HCT116 (cell line): Measurements from ENCODE around the gene CPEB3. TPM values are rescaled to one million over a fixed set of nuclear protein-coding genes. Genes with fewer than 3 reads are reported as not detected.

Experiments
- ATAC-seq: fragments of 200-7000 bp; cut with Tn5 transposase; 2 replicates; pipeline ENCODE4 v1.9.1; 2020; ENCODE audit warnings: mild to moderate bottlenecking, moderate library complexity
- BruUV-seq: library from RNA; stranded (reverse); fragments of 400-500 nt; replicated peaks from 2 replicates; lab custom pipeline; 2021; lab: Mats Ljungman, UMichigan
- CTCF ChIA-PET: fragments of 300-600 bp; sonication (Branson Sonifier 250); formaldehyde crosslinking; loops from one replicate; lab custom pipeline; 2021; ENCODE audit warnings: antibody characterized with exemption; lab: Charles Lee
- POLR2A ChIA-PET: fragments of 300-600, 350-600 bp; sonication (Branson Sonifier 250); formaldehyde crosslinking; loops from one replicate; lab custom pipeline; 2021; ENCODE audit warnings: antibody characterized with exemption; lab: Charles Lee
- RAD21 ChIA-PET, 2 experiments: fragments of 300-600 bp; sonication (Branson Sonifier 250); formaldehyde crosslinking; loops; one replicate each; lab custom pipeline; 2023; ENCODE audit warnings: low total read pairs in 2 of 2; ENCODE audit not compliant: uncharacterized antibody in 2 of 2, unreplicated experiment in 2 of 2, low non-redundant PET in 1 of 2; lab: Charles Lee
- DNase-seq: peaks from one replicate; pipeline ENCODE4 v3.0.0-alpha.2; 2010; ENCODE audit warnings: low read depth, low spot score
- H2AFZ ChIP-seq: fragments of 200-600 bp; shearing (Covaris generic), sonication (generic); 2 replicates; pipeline ENCODE4 v1.6.1; 2017; ENCODE audit warnings: low read depth, mixed run types, mixed read lengths, antibody characterized with exemption, low read length; ENCODE audit not compliant: poor library complexity, severe bottlenecking
- H3K27ac ChIP-seq: 2 replicates; pipeline ENCODE4 v1.5.1; 2012; ENCODE audit warnings: low read depth, low read length
- H3K27me3 ChIP-seq: fragments of 200-600 bp; sonication (generic); 2 replicates; pipeline ENCODE4 v1.6.1; 2016; ENCODE audit warnings: mixed run types, low read length, mixed read lengths; ENCODE audit not compliant: insufficient read depth
- H3K36me3 ChIP-seq, 2 experiments: fragments of 200-500 bp in 1 of 2; fragments of 200-600 bp in 1 of 2; sonication (Bioruptor generic) in 1 of 2; sonication (generic) in 1 of 2; 2 replicates each; pipeline versions ENCODE4 v1.5.1 to v1.6.1; 2014 to 2016; ENCODE audit warnings: low read length in 2 of 2, inconsistent platforms in 1 of 2, mixed read lengths in 1 of 2, mixed run types in 1 of 2; ENCODE audit not compliant: insufficient read depth in 2 of 2, control insufficient read depth in 1 of 2
- H3K4me1 ChIP-seq, 2 experiments: fragments of 200-600 bp in 1 of 2; sonication (generic) in 1 of 2; 2 replicates each; pipeline versions ENCODE4 v1.5.1 to v1.6.1; 2012 to 2017; ENCODE audit warnings: low read length in 2 of 2, inconsistent platforms in 1 of 2, mild to moderate bottlenecking in 1 of 2, mixed read lengths in 1 of 2, mixed run types in 1 of 2, moderate library complexity in 1 of 2; ENCODE audit not compliant: insufficient read depth in 2 of 2, control insufficient read depth in 1 of 2
- H3K4me2 ChIP-seq: fragments of 200-600 bp; sonication (generic); 2 replicates; pipeline ENCODE4 v1.6.1; 2017; ENCODE audit warnings: mixed run types, low read length, mixed read lengths
- H3K4me3 ChIP-seq, 2 experiments: fragments of 200-600 bp in 1 of 2; sonication (generic) in 1 of 2; replicated peaks in 1 of 2; 2 replicates each; pipeline ENCODE4 v1.5.1; 2011 to 2016; ENCODE audit warnings: low read length in 2 of 2, control low read depth in 1 of 2, low read depth in 1 of 2, mild to moderate bottlenecking in 1 of 2, mixed read lengths in 1 of 2, mixed run types in 1 of 2
- H3K79me2 ChIP-seq: fragments of 200-600 bp; sonication (generic); 2 replicates; pipeline ENCODE4 v1.6.1; 2017; ENCODE audit warnings: mild to moderate bottlenecking, mixed run types, low read length, moderate library complexity, mixed read lengths; ENCODE audit not compliant: insufficient read depth
- H3K9ac ChIP-seq: fragments of 200-600 bp; sonication (generic); 2 replicates; pipeline ENCODE4 v1.6.1; 2016; ENCODE audit warnings: low read length, mixed read lengths
- H3K9me2 ChIP-seq: fragments of 200-600 bp; sonication (generic), shearing (Covaris generic); 2 replicates; pipeline ENCODE4 v1.6.1; 2017; ENCODE audit warnings: mixed run types, mild to moderate bottlenecking, moderate library complexity; ENCODE audit not compliant: insufficient read depth
- H3K9me3 ChIP-seq, 2 experiments: fragments of 200-500 bp in 1 of 2; fragments of 200-600 bp in 1 of 2; sonication (Bioruptor generic) in 1 of 2; sonication (generic) in 1 of 2; 2 replicates each; pipeline ENCODE4 v1.6.1; 2014 to 2017; ENCODE audit warnings: low read length in 2 of 2, mixed read lengths in 2 of 2, inconsistent platforms in 1 of 2, low read depth in 1 of 2, mild to moderate bottlenecking in 1 of 2, mixed run types in 1 of 2, moderate library complexity in 1 of 2; ENCODE audit not compliant: control insufficient read depth in 1 of 2, insufficient read depth in 1 of 2
- H4K20me1 ChIP-seq: fragments of 200-600 bp; sonication (generic), shearing (Covaris generic); 2 replicates; pipeline ENCODE4 v1.6.1; 2017; ENCODE audit warnings: mixed run types, mild to moderate bottlenecking, moderate library complexity; ENCODE audit not compliant: insufficient read depth
- CBX3 ChIP-seq: IDR thresholded peaks from 2 replicates; pipeline ENCODE4 v1.6.1; 2012; ENCODE audit warnings: low read depth
- CEBPB ChIP-seq: IDR thresholded peaks from 2 replicates; pipeline ENCODE4 v1.6.1; 2012; ENCODE audit warnings: low read depth
- EGR1 ChIP-seq: IDR thresholded peaks from 2 replicates; pipeline ENCODE4 v1.6.1; 2012; ENCODE audit warnings: low read depth
- JUND ChIP-seq: IDR thresholded peaks from 2 replicates; pipeline ENCODE4 v1.6.1; 2012
- SP1 ChIP-seq: IDR thresholded peaks from 2 replicates; pipeline ENCODE4 v1.6.1; 2012; ENCODE audit warnings: low read depth
- SRF ChIP-seq: IDR thresholded peaks from 2 replicates; pipeline ENCODE4 v1.6.1; 2012; ENCODE audit warnings: low read depth
- TCF7L2 ChIP-seq: IDR thresholded peaks from 2 replicates; pipeline ENCODE4 v1.7.0; 2011; ENCODE audit warnings: borderline replicate concordance, inconsistent platforms; ENCODE audit not compliant: insufficient read depth, insufficient read length; ENCODE audit errors: extremely low read depth
- YY1 ChIP-seq: IDR thresholded peaks from 2 replicates; pipeline ENCODE4 v1.6.1; 2011; ENCODE audit warnings: low read length, low read depth, moderate library complexity, mild to moderate bottlenecking; ENCODE audit not compliant: insufficient replicate concordance; ENCODE audit errors: extremely low read depth
- intact Hi-C: fragments of 100-400 bp; cut with micrococcal nuclease; formaldehyde crosslinking; loops from 2 replicates; pipeline ENCODE4 v1.10.0; 2022
- total RNA-seq: library from RNA; stranded (reverse); gene quantifications from one replicate; pipeline ENCODE4 v1.2.1, GENCODE V29; 2021; ENCODE audit not compliant: unreplicated experiment
- TF ChIP-seq, protein P1 (sequence below), 3 experiments: fragments of 200-600 bp in 1 of 3; sonication (generic) in 1 of 3; IDR thresholded peaks in 2 of 3; conservative IDR thresholded peaks in 1 of 3; 2 replicates each; pipeline ENCODE4 v1.5.1; 2012 to 2017; ENCODE audit warnings: low read depth in 2 of 3, low read length in 2 of 3, antibody characterized with exemption in 1 of 3, borderline replicate concordance in 1 of 3, control low read depth in 1 of 3, mild to moderate bottlenecking in 1 of 3, mixed read lengths in 1 of 3, mixed run types in 1 of 3, moderate library complexity in 1 of 3; ENCODE audit not compliant: insufficient read depth in 1 of 3
- TF ChIP-seq, protein P2 (sequence below): IDR thresholded peaks from 2 replicates; pipeline ENCODE4 v1.6.1; 2011; ENCODE audit warnings: mild to moderate bottlenecking, low read length, moderate library complexity; ENCODE audit not compliant: insufficient replicate concordance; ENCODE audit errors: extremely low read depth
- TF ChIP-seq, protein P3 (sequence below): IDR thresholded peaks from 2 replicates; pipeline ENCODE4 v1.6.1; 2012; ENCODE audit warnings: low read depth

The CPEB3 gene
- total RNA-seq, 1 experiment from 2014 or later = 3.0 TPM

DNA sequence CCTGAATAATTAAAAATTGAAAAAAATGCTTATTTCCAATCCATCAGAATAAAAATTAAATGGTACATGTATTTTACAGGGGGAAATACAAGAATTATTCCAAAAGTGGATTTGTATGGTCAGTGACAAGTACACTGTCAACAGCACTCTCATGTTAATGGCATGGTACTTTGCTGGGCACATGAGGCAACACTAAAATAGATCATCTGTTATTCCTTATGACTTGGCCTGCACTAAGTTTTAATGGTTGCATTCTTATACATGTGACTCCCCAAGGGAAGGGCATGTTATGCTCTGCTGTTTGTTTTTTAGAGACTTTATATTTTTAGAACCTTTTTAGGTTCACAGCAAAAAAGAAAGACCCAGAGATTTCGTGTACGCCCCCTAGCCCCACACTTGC is 128.3 kb downstream of the CPEB3 start:
- ChIA-PET RAD21 (no interaction called here), POLR2A (no interaction called here), CTCF (no interaction called here)
- TF ChIP-seq EGR1 (no peak), CBX3 (no peak), SP1 (no peak), JUND (no peak), CEBPB (no peak), TCF7L2 (no peak), YY1 (no peak), SRF (no peak)
- TF ChIP-seq, protein P1, sequence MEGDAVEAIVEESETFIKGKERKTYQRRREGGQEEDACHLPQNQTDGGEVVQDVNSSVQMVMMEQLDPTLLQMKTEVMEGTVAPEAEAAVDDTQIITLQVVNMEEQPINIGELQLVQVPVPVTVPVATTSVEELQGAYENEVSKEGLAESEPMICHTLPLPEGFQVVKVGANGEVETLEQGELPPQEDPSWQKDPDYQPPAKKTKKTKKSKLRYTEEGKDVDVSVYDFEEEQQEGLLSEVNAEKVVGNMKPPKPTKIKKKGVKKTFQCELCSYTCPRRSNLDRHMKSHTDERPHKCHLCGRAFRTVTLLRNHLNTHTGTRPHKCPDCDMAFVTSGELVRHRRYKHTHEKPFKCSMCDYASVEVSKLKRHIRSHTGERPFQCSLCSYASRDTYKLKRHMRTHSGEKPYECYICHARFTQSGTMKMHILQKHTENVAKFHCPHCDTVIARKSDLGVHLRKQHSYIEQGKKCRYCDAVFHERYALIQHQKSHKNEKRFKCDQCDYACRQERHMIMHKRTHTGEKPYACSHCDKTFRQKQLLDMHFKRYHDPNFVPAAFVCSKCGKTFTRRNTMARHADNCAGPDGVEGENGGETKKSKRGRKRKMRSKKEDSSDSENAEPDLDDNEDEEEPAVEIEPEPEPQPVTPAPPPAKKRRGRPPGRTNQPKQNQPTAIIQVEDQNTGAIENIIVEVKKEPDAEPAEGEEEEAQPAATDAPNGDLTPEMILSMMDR (IDR thresholded peaks at IDR 0.05 in 2 of 3, conservative IDR thresholded peaks at IDR 0.05 in 1 of 3; ENCODE audit: borderline replicate concordance in 1 of 3, insufficient read depth in 1 of 3, low read depth in 2 of 3, low read length in 2 of 3) = no peak
- TF ChIP-seq, protein P2, sequence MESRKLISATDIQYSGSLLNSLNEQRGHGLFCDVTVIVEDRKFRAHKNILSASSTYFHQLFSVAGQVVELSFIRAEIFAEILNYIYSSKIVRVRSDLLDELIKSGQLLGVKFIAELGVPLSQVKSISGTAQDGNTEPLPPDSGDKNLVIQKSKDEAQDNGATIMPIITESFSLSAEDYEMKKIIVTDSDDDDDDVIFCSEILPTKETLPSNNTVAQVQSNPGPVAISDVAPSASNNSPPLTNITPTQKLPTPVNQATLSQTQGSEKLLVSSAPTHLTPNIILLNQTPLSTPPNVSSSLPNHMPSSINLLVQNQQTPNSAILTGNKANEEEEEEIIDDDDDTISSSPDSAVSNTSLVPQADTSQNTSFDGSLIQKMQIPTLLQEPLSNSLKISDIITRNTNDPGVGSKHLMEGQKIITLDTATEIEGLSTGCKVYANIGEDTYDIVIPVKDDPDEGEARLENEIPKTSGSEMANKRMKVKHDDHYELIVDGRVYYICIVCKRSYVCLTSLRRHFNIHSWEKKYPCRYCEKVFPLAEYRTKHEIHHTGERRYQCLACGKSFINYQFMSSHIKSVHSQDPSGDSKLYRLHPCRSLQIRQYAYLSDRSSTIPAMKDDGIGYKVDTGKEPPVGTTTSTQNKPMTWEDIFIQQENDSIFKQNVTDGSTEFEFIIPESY = no peak
- TF ChIP-seq, protein P3, sequence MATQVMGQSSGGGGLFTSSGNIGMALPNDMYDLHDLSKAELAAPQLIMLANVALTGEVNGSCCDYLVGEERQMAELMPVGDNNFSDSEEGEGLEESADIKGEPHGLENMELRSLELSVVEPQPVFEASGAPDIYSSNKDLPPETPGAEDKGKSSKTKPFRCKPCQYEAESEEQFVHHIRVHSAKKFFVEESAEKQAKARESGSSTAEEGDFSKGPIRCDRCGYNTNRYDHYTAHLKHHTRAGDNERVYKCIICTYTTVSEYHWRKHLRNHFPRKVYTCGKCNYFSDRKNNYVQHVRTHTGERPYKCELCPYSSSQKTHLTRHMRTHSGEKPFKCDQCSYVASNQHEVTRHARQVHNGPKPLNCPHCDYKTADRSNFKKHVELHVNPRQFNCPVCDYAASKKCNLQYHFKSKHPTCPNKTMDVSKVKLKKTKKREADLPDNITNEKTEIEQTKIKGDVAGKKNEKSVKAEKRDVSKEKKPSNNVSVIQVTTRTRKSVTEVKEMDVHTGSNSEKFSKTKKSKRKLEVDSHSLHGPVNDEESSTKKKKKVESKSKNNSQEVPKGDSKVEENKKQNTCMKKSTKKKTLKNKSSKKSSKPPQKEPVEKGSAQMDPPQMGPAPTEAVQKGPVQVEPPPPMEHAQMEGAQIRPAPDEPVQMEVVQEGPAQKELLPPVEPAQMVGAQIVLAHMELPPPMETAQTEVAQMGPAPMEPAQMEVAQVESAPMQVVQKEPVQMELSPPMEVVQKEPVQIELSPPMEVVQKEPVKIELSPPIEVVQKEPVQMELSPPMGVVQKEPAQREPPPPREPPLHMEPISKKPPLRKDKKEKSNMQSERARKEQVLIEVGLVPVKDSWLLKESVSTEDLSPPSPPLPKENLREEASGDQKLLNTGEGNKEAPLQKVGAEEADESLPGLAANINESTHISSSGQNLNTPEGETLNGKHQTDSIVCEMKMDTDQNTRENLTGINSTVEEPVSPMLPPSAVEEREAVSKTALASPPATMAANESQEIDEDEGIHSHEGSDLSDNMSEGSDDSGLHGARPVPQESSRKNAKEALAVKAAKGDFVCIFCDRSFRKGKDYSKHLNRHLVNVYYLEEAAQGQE = no peak
- no peak overlapping the region for H3K27ac ChIP-seq
- H3K9me2 ChIP-seq = no peaks in the 10 kb centered on the region
- H3K9ac ChIP-seq = no peak overlapping the region
- no peaks in the 10 kb centered on the region for H4K20me1 ChIP-seq
- no peaks in the 10 kb centered on the region; a peak in 1 of 4 replicates for H3K9me3 ChIP-seq
- intact Hi-C loops = no loop called here
- no peaks in the 10 kb centered on the region for H3K79me2 ChIP-seq
- no peaks in the 10 kb centered on the region for H3K4me1 ChIP-seq
- H2AFZ ChIP-seq = no peak overlapping the region
- H3K27me3 ChIP-seq = no peaks in the 10 kb centered on the region
- H3K36me3 ChIP-seq = no peaks in the 10 kb centered on the region
- no TSS peak for BruUV-seq
- no peak overlapping the region for H3K4me2 ChIP-seq
- H3K4me3 ChIP-seq = no peak overlapping the region
- ATAC-seq (no peak), DNase-seq (no peak)
